K562 (cell line): ENCODE measurements around the gene NCOA1. TPM values are rescaled to one million over a fixed set of nuclear protein-coding genes. Genes with fewer than 3 reads are reported as not detected.
A peak's percentile ranks its signal among the peaks of the same experiment; 100 is the strongest.

ENCODE experiments used
- CEBPG ChIP-seq, 3 experiments: fragments of 200-800 bp in 1 of 3; sonication (Bioruptor generic) in 1 of 3; sonication (generic) in 1 of 3; formaldehyde crosslinking in 1 of 3; IDR thresholded peaks in 2 of 3; conservative IDR thresholded peaks in 1 of 3; 2 replicates each; pipeline versions ENCODE4 v1.6.1 to v1.8.0; 2016 to 2022; ENCODE audit warnings: missing compliant biosample characterization in 2 of 3, missing genetic modification characterization in 2 of 3, mild to moderate bottlenecking in 1 of 3, missing genetic modification reagents in 1 of 3
- CTCFL ChIP-seq: IDR thresholded peaks from 2 replicates; pipeline ENCODE4 v1.6.1; 2011; ENCODE audit warnings: borderline replicate concordance, low read depth, mild to moderate bottlenecking, moderate library complexity, low read length; ENCODE audit not compliant: insufficient read depth, poor library complexity, severe bottlenecking
- CUX1 ChIP-seq: fragments of 200-800 bp; sonication (Bioruptor generic); IDR thresholded peaks from 2 replicates; pipeline ENCODE4 v1.6.1; 2016; ENCODE audit warnings: missing genetic modification characterization, missing compliant biosample characterization
- FOS ChIP-seq: IDR thresholded peaks from 3 replicates; pipeline ENCODE4 v1.6.1; 2011; ENCODE audit not compliant: insufficient read length; ENCODE audit errors: extremely low read depth
- MEIS2 ChIP-seq: fragments of 450-650 bp; IDR thresholded peaks from 2 replicates; pipeline ENCODE4 v1.6.1; 2014; ENCODE audit warnings: mild to moderate bottlenecking; ENCODE audit not compliant: partially characterized antibody
- PML ChIP-seq: IDR thresholded peaks from 2 replicates; pipeline ENCODE4 v1.6.1; 2012; ENCODE audit warnings: low read length, inconsistent platforms
- PRPF4 ChIP-seq: fragments of 200-400 bp; formaldehyde crosslinking; IDR thresholded peaks from one replicate; pipeline ENCODE4 v1.6.1; 2017; ENCODE audit warnings: low read length, low read depth, mild to moderate bottlenecking; ENCODE audit not compliant: insufficient read depth, poor library complexity, severe bottlenecking
- polyA plus RNA-seq, 8 experiments: library from polyadenylated mRNA; depleted of rRNA in 4 of 8; stranded (reverse) in 5 of 8; unstranded in 3 of 8; fragments of >200 nt; fragmentation: Nextera tagmentation in 2 of 8; fragmentation: Illumina TruSeq in 1 of 8; extraction: Ambion mirVana in 2 of 8; extraction: Trizol in 1 of 8; gene quantifications; 2 replicates each; pipeline versions ENCODE4 v1.2.1 to v1.2.3, GENCODE V29; 2011 to 2014; ENCODE audit warnings: inconsistent platforms in 1 of 8, missing spikeins in 1 of 8
- total RNA-seq, 7 experiments: library from RNA; depleted of rRNA in 6 of 7; stranded (reverse); fragments of >200 nt in 6 of 7; fragmentation: Illumina TruSeq in 2 of 7; extraction: Trizol in 2 of 7; gene quantifications; 2 replicates each; pipeline versions ENCODE4 v1.2.1 to v1.2.3, GENCODE V29; 2011 to 2021; ENCODE audit warnings: low replicate concordance in 1 of 7
- TF ChIP-seq, protein P1 (sequence below): sonication (generic); formaldehyde crosslinking; IDR thresholded peaks from 2 replicates; pipeline ENCODE4 v1.8.0; 2022; ENCODE audit warnings: mild to moderate bottlenecking, missing genetic modification reagents
- TF ChIP-seq, protein P2 (sequence below), 3 experiments: fragments of 200-800 bp in 1 of 3; sonication (Bioruptor generic) in 1 of 3; sonication (generic) in 1 of 3; formaldehyde crosslinking in 1 of 3; IDR thresholded peaks; 2 replicates each; pipeline versions ENCODE4 v1.6.1 to v1.8.0; 2016 to 2022; ENCODE audit warnings: mild to moderate bottlenecking in 2 of 3, missing compliant biosample characterization in 2 of 3, missing genetic modification characterization in 2 of 3, missing genetic modification reagents in 1 of 3
- TF ChIP-seq, protein P3 (sequence below): IDR thresholded peaks from 2 replicates; pipeline ENCODE4 v1.6.1; 2012; ENCODE audit warnings: low read depth, low read length, improper control_type of control experiment, borderline replicate concordance

Gene NCOA1
- total and polyA plus RNA-seq, 9 of the 15 experiments (the other 6 are each of a cell fraction or from before 2014, with no cell fraction given), result 4.9 to 25.7 (median 17.0) TPM

- TF ChIP-seq CUX1 (CRISPR knock-in tag) (peak; percentile 59; the same call in 1 of the 2 replicates), CTCFL (no peak), PML (no peak), PRPF4 (no peak), CEBPG (CRISPR knock-in tag; IDR thresholded peaks at IDR 0.05) (no peak), CEBPG (tag; conservative IDR thresholded peaks at IDR 0.05 in 1 of 2, IDR thresholded peaks at IDR 0.05 in 1 of 2) (no peak), MEIS2 (no peak), FOS (no peak)
- TF ChIP-seq, protein P1, sequence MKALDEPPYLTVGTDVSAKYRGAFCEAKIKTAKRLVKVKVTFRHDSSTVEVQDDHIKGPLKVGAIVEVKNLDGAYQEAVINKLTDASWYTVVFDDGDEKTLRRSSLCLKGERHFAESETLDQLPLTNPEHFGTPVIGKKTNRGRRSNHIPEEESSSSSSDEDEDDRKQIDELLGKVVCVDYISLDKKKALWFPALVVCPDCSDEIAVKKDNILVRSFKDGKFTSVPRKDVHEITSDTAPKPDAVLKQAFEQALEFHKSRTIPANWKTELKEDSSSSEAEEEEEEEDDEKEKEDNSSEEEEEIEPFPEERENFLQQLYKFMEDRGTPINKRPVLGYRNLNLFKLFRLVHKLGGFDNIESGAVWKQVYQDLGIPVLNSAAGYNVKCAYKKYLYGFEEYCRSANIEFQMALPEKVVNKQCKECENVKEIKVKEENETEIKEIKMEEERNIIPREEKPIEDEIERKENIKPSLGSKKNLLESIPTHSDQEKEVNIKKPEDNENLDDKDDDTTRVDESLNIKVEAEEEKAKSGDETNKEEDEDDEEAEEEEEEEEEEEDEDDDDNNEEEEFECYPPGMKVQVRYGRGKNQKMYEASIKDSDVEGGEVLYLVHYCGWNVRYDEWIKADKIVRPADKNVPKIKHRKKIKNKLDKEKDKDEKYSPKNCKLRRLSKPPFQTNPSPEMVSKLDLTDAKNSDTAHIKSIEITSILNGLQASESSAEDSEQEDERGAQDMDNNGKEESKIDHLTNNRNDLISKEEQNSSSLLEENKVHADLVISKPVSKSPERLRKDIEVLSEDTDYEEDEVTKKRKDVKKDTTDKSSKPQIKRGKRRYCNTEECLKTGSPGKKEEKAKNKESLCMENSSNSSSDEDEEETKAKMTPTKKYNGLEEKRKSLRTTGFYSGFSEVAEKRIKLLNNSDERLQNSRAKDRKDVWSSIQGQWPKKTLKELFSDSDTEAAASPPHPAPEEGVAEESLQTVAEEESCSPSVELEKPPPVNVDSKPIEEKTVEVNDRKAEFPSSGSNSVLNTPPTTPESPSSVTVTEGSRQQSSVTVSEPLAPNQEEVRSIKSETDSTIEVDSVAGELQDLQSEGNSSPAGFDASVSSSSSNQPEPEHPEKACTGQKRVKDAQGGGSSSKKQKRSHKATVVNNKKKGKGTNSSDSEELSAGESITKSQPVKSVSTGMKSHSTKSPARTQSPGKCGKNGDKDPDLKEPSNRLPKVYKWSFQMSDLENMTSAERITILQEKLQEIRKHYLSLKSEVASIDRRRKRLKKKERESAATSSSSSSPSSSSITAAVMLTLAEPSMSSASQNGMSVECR, result no peak
- TF ChIP-seq, protein P2, sequence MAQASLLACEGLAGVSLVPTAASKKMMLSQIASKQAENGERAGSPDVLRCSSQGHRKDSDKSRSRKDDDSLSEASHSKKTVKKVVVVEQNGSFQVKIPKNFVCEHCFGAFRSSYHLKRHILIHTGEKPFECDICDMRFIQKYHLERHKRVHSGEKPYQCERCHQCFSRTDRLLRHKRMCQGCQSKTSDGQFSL (CRISPR knock-in tag; IDR thresholded peaks at IDR 0.05), result no peak
- TF ChIP-seq, protein P2 (tag; IDR thresholded peaks at IDR 0.05), result 0 out of 4 replicates have a peak, but pooled peaks of 1 of the 2 experiments have one; percentile 1
- TF ChIP-seq, protein P3, sequence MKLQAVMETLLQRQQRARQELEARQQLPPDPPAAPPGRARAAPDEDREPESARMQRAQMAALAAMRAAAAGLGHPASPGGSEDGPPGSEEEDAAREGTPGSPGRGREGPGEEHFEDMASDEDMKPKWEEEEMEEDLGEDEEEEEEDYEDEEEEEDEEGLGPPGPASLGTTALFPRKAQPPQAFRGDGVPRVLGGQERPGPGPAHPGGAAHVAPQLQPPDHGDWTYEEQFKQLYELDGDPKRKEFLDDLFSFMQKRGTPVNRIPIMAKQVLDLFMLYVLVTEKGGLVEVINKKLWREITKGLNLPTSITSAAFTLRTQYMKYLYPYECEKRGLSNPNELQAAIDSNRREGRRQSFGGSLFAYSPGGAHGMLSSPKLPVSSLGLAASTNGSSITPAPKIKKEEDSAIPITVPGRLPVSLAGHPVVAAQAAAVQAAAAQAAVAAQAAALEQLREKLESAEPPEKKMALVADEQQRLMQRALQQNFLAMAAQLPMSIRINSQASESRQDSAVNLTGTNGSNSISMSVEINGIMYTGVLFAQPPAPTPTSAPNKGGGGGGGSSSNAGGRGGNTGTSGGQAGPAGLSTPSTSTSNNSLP, result no peak
Measured at GRCh38 chr2:24818721-24819167, 327.7 kb downstream of the NCOA1 start (continued).
